SK-N-SH (cell line): Measurements from ENCODE around the gene OR2AT4. TPM values are rescaled to one million over a fixed set of nuclear protein-coding genes. Genes with fewer than 3 reads are reported as not detected.

Experiments used
- CTCF ChIA-PET: fragments of 300-600, 350-600 bp; formaldehyde crosslinking; extraction: SDS; loops from one replicate; lab custom pipeline; 2021; lab: Yijun Ruan, JAX
- POLR2A ChIA-PET: fragments of 350-600 bp; sonication (Branson Sonifier 250); formaldehyde crosslinking; extraction: SDS; loops from one replicate; lab custom pipeline; 2020; ENCODE audit warnings: antibody characterized with exemption, inconsistent platforms; lab: Yijun Ruan, JAX
- DNase-seq: peaks from one replicate; pipeline ENCODE4 v3.0.0; 2012
- H2AFZ ChIP-seq: fragments of 200-600 bp; sonication (generic); 2 replicates; pipeline ENCODE4 v1.8.1; 2016; ENCODE audit warnings: antibody characterized with exemption, mild to moderate bottlenecking, low read depth
- H3F3A ChIP-seq: fragments of 200-600 bp; sonication (generic); replicated peaks from 2 replicates; pipeline ENCODE3; 2016; ENCODE audit warnings: antibody characterized with exemption, mild to moderate bottlenecking; ENCODE audit not compliant: insufficient read depth
- H3K27ac ChIP-seq, 2 experiments: fragments of 200-500 bp in 1 of 2; fragments of 200-600 bp in 1 of 2; sonication (Bioruptor generic) in 1 of 2; sonication (generic), shearing (Covaris generic) in 1 of 2; 2 replicates each; pipeline versions ENCODE4 v1.5.1 to v1.6.1; 2014 to 2016; ENCODE audit warnings: low read depth in 2 of 2, inconsistent platforms in 1 of 2, low read length in 1 of 2, mild to moderate bottlenecking in 1 of 2, mixed read lengths in 1 of 2
- H3K27me3 ChIP-seq: fragments of 200-600 bp; sonication (generic), shearing (Covaris generic); 2 replicates; pipeline ENCODE4 v1.6.1; 2016; ENCODE audit warnings: mixed run types; ENCODE audit not compliant: insufficient read depth
- H3K36me3 ChIP-seq, 2 experiments: fragments of 200-500 bp in 1 of 2; fragments of 200-600 bp in 1 of 2; sonication (Bioruptor generic) in 1 of 2; sonication (generic) in 1 of 2; replicated peaks in 1 of 2; 2 replicates each; pipeline versions ENCODE3 to v1.5.1; 2014 to 2016; ENCODE audit warnings: low read length in 1 of 2, mild to moderate bottlenecking in 1 of 2; ENCODE audit not compliant: insufficient read depth in 2 of 2, control insufficient read depth in 1 of 2
- H3K4me1 ChIP-seq, 2 experiments: fragments of 200-500 bp in 1 of 2; fragments of 200-600 bp in 1 of 2; sonication (Bioruptor generic) in 1 of 2; sonication (generic), shearing (Covaris generic) in 1 of 2; 2 replicates each; pipeline versions ENCODE4 v1.5.1 to v1.6.1; 2014 to 2016; ENCODE audit warnings: low read depth in 1 of 2, low read length in 1 of 2, mixed run types in 1 of 2; ENCODE audit not compliant: insufficient read depth in 2 of 2, control insufficient read depth in 1 of 2
- H3K4me2 ChIP-seq: fragments of 200-600 bp; sonication (generic), shearing (Covaris generic); 2 replicates; pipeline ENCODE4 v1.6.1; 2017; ENCODE audit warnings: mixed run types
- H3K4me3 ChIP-seq, 2 experiments: fragments of 200-500 bp in 1 of 2; fragments of 200-600 bp in 1 of 2; sonication (Bioruptor generic) in 1 of 2; sonication (generic), shearing (Covaris generic) in 1 of 2; 2 replicates each; pipeline versions ENCODE4 v1.5.1 to v1.8.1; 2014 to 2016; ENCODE audit warnings: low read depth in 2 of 2, inconsistent platforms in 1 of 2, low read length in 1 of 2, mild to moderate bottlenecking in 1 of 2, mixed read lengths in 1 of 2, moderate library complexity in 1 of 2
- H3K79me2 ChIP-seq: fragments of 200-600 bp; sonication (generic); 2 replicates; pipeline ENCODE4 v1.8.1; 2017; ENCODE audit warnings: mild to moderate bottlenecking; ENCODE audit not compliant: insufficient read depth
- H3K9ac ChIP-seq: fragments of 200-600 bp; sonication (generic); 2 replicates; pipeline ENCODE4 v1.6.1; 2017; ENCODE audit warnings: mixed run types
- H3K9me2 ChIP-seq: fragments of 200-600 bp; sonication (generic); 2 replicates; pipeline ENCODE4 v1.6.1; 2017; ENCODE audit warnings: mixed run types
- H3K9me3 ChIP-seq: fragments of 200-600 bp; sonication (generic); 2 replicates; pipeline ENCODE4 v1.6.1; 2017; ENCODE audit warnings: mixed run types, mild to moderate bottlenecking, moderate library complexity
- H4K20me1 ChIP-seq: fragments of 200-600 bp; sonication (generic); 2 replicates; pipeline ENCODE4 v1.6.1; 2017; ENCODE audit warnings: mild to moderate bottlenecking, mixed run types; ENCODE audit not compliant: insufficient read depth
- CTCF ChIP-seq: fragments of 200-600 bp; sonication (generic); IDR thresholded peaks from 2 replicates; pipeline ENCODE4 v1.6.1; 2017; ENCODE audit warnings: antibody characterized with exemption, mild to moderate bottlenecking, moderate library complexity
- ELF1 ChIP-seq: IDR thresholded peaks from 2 replicates; pipeline ENCODE4 v1.4.0; 2012
- EP300 ChIP-seq, 2 experiments: IDR thresholded peaks; 2 replicates each; pipeline versions ENCODE4 v1.4.0 to v1.6.1; 2012; ENCODE audit warnings: borderline replicate concordance in 1 of 2, low read depth in 1 of 2, low read length in 1 of 2
- EZH2phosphoT487 ChIP-seq: fragments of 200-600 bp; sonication (generic); IDR thresholded peaks from 2 replicates; pipeline ENCODE4 v1.6.1; 2017; ENCODE audit warnings: low read depth, mixed run types, mild to moderate bottlenecking, antibody characterized with exemption, moderate library complexity, borderline replicate concordance
- GATA2 ChIP-seq: sonication (generic); formaldehyde crosslinking; IDR thresholded peaks from 2 replicates; pipeline ENCODE4 v1.5.0; 2020; ENCODE audit warnings: mild to moderate bottlenecking, missing genetic modification reagents
- IRF3 ChIP-seq: fragments of 150-350 bp; IDR thresholded peaks from 2 replicates; pipeline ENCODE4 v1.6.1; 2016; ENCODE audit warnings: mild to moderate bottlenecking, low read depth, low read length
- JUND ChIP-seq: IDR thresholded peaks from 2 replicates; pipeline ENCODE4 v1.4.0; 2012
- MAX ChIP-seq: IDR thresholded peaks from 2 replicates; pipeline ENCODE4 v1.4.0; 2012; ENCODE audit warnings: low read depth
- MXI1 ChIP-seq: IDR thresholded peaks from 2 replicates; pipeline ENCODE4 v1.6.1; 2012; ENCODE audit warnings: mild to moderate bottlenecking, low read depth, low read length, improper control_type of control experiment
- NRF1 ChIP-seq: IDR thresholded peaks from 2 replicates; pipeline ENCODE4 v1.6.1; 2012; ENCODE audit warnings: low read depth, mild to moderate bottlenecking, low read length
- PBX3 ChIP-seq: IDR thresholded peaks from 2 replicates; pipeline ENCODE4; 2012
- RFX5 ChIP-seq: IDR thresholded peaks from 2 replicates; pipeline ENCODE4 v1.6.1; 2012; ENCODE audit warnings: mild to moderate bottlenecking, improper control_type of control experiment, low read length
- SIN3A ChIP-seq: IDR thresholded peaks from 2 replicates; pipeline ENCODE4 v1.6.1; 2012; ENCODE audit warnings: low read depth, mild to moderate bottlenecking, low read length, moderate library complexity, borderline replicate concordance
- TAF1 ChIP-seq: IDR thresholded peaks from 2 replicates; pipeline ENCODE4 v1.6.1; 2012; ENCODE audit warnings: low read depth, mild to moderate bottlenecking, low read length, moderate library complexity, borderline replicate concordance
- USF1 ChIP-seq: IDR thresholded peaks from 2 replicates; pipeline ENCODE4 v1.4.0; 2012; ENCODE audit warnings: low read depth, borderline replicate concordance
- ZBTB33 ChIP-seq: IDR thresholded peaks from 2 replicates; pipeline ENCODE4 v1.4.0; 2012; ENCODE audit warnings: low read depth, borderline replicate concordance
- WGBS: methylation state at CpG from one replicate; pipeline ENCODE4 v1.1.6; 2017; ENCODE audit warnings: low lambda C conversion rate; 5-methylcytosine and 5-hydroxymethylcytosine counted together
- polyA plus RNA-seq, 3 experiments: library from polyadenylated mRNA; depleted of rRNA; stranded (reverse); fragments of >200 nt; gene quantifications; 2 replicates each; pipeline ENCODE4 v1.2.3, GENCODE V29; 2012

Gene OR2AT4
- polyA plus RNA-seq, 1 of the 3 experiments (the other 2 are of a cell fraction): not detected

- TF ChIP-seq IRF3 (no peak), MXI1 (0 out of 2 replicates have a peak, but pooled peaks have one; percentile 1), MAX (peak; percentile 3; the same call in 1 of the 2 replicates), PBX3 (no peak)
- TF ChIP-seq, all 33 proteins: peak for 2
- Histone ChIP-seq H3F3A (peaks cover 9% of the 10 kb centered on the region), H3K27me3 (no peaks in the 10 kb centered on the region; the same call in 1 of the 2 replicates), H3K79me2 (no peaks in the 10 kb centered on the region), H3K4me1 (peaks cover 10 to 22% of the 10 kb centered on the region in 2 experiments; a peak in 2 of 4 replicates), H4K20me1 (no peaks in the 10 kb centered on the region), H3K36me3 (no peaks in the 10 kb centered on the region), H3K4me2 (peak overlapping the region; percentile 25; the same call in 1 of the 2 replicates), H3K9me3 (no peaks in the 10 kb centered on the region), H3K4me3 (no peak overlapping the region), H3K9me2 (no peaks in the 10 kb centered on the region), H3K27ac (peak overlapping the region; percentile 60 to 61), H2AFZ (peak overlapping the region; percentile 12; the same call in 1 of the 2 replicates), H3K9ac (no peak overlapping the region)
- 46% methylated on average over 6 of the region's 6 CpGs for WGBS
- ChIA-PET POLR2A (interaction anchor here (0.9 to 2.2 kb wide), 2 partner anchors 62 to 98 kb away, joined by 5 to 7 read pairs; partner anchors contain the start of gene TPBGL), CTCF (interaction anchor here (0.6 to 25.0 kb wide), 26 partner anchors 9 to 217 kb away, joined by 3 to 1115 read pairs (median 9); partner anchors contain the start of genes ARRB1, NEU3, SLCO2B1 and SPCS2)
- no peak for DNase-seq
Measured at GRCh38 chr11:75143420-75143731, 46.7 kb upstream of the OR2AT4 start.

- H3K27me3 ChIP-seq: no peaks in the 10 kb centered on the region; the same call in 1 of the 2 replicates
- no peaks in the 10 kb centered on the region for H3K79me2 ChIP-seq
- no peak overlapping the region for H3K4me3 ChIP-seq
- no peak overlapping the region for H3K9ac ChIP-seq
- peak overlapping the region; percentile 60 to 61; a peak in 3 of 4 replicates for H3K27ac ChIP-seq
- 53% methylated on average over 8 of the region's 10 CpGs for WGBS
- H3K4me1 ChIP-seq: peaks cover 10 to 21% of the 10 kb centered on the region in 2 experiments; a peak in 2 of 4 replicates
- H3K4me2 ChIP-seq: peak overlapping the region; percentile 25; the same call in 1 of the 2 replicates
- DNase-seq: peak; percentile 63
- POLR2A ChIA-PET: interaction anchor here (0.9 to 2.2 kb wide), 3 partner anchors 62 to 106 kb away, joined by 5 to 7 read pairs (median 5); partner anchors contain the start of gene TPBGL
- H3F3A ChIP-seq: peaks cover 9% of the 10 kb centered on the region
- peak overlapping the region; percentile 15; the same call in 1 of the 2 replicates for H2AFZ ChIP-seq
- H3K9me2 ChIP-seq: no peaks in the 10 kb centered on the region
- no peaks in the 10 kb centered on the region for H3K36me3 ChIP-seq
- H4K20me1 ChIP-seq: no peaks in the 10 kb centered on the region
- H3K9me3 ChIP-seq: no peaks in the 10 kb centered on the region
- CTCF ChIA-PET: interaction anchor here (0.6 to 25.0 kb wide), 23 partner anchors 9 to 213 kb away, joined by 3 to 1115 read pairs (median 10); partner anchors contain the start of genes ARRB1, NEU3, SLCO2B1 and SPCS2
- peak; percentile 52; the same call in 1 of the 2 replicates for TF ChIP-seq SIN3A
- TF ChIP-seq CTCF: no peak
- no peak for TF ChIP-seq NRF1
- no peak; a peak in 1 of 4 replicates for TF ChIP-seq EP300 (IDR thresholded peaks at IDR 0.05; ENCODE audit: borderline replicate concordance in 1 of 2, low read depth in 1 of 2, low read length in 1 of 2)
- TF ChIP-seq JUND: peak; percentile 92
- peak; percentile 79 for TF ChIP-seq USF1
- TF ChIP-seq TAF1: no peak; the same call in 1 of the 2 replicates
- TF ChIP-seq RFX5: no peak
- TF ChIP-seq EZH2phosphoT487: no peak
- TF ChIP-seq MAX: peak; percentile 97
- no peak for TF ChIP-seq ZBTB33
- TF ChIP-seq GATA2 (CRISPR knock-in tag): no peak
- TF ChIP-seq ELF1: peak; percentile 60; the same call in 1 of the 2 replicates
Measured at GRCh38 chr11:75142714-75143419, 46.2 kb upstream of the OR2AT4 start.
